Hepatocyte (in vitro differentiated cells): ENCODE results near the gene TMOD1. TPM values are rescaled to one million over a fixed set of nuclear protein-coding genes. Genes with fewer than 3 reads are reported as not detected.
A peak's percentile ranks its signal among the peaks of the same experiment; 100 is the strongest.

Source experiments
- DNase-seq: peaks from one replicate; pipeline ENCODE4 v3.0.0-alpha.2; 2016; ENCODE audit warnings: low spot score
- H2AFZ ChIP-seq: fragments of 200-600 bp; sonication (generic); 2 replicates; pipeline ENCODE4 v1.6.0; 2016; ENCODE audit warnings: antibody characterized with exemption, mild to moderate bottlenecking
- H3K27ac ChIP-seq: fragments of 200-600 bp; sonication (generic); 2 replicates; pipeline ENCODE4 v1.5.1; 2016; ENCODE audit warnings: mild to moderate bottlenecking
- H3K27me3 ChIP-seq: fragments of 200-600 bp; sonication (generic); 2 replicates; pipeline ENCODE4 v1.6.1; 2016
- H3K36me3 ChIP-seq: fragments of 200-600 bp; sonication (generic); replicated peaks from 2 replicates; pipeline ENCODE4 v1.5.1; 2016; ENCODE audit warnings: low read depth; ENCODE audit not compliant: insufficient read depth
- H3K4me1 ChIP-seq: fragments of 200-600 bp; sonication (generic); 2 replicates; pipeline ENCODE4 v1.5.1; 2016; ENCODE audit warnings: mild to moderate bottlenecking, moderate library complexity; ENCODE audit not compliant: insufficient read depth
- H3K4me2 ChIP-seq: fragments of 200-600 bp; sonication (generic); 2 replicates; pipeline ENCODE4 v1.6.0; 2016
- H3K4me3 ChIP-seq: fragments of 200-600 bp; sonication (generic); 2 replicates; pipeline ENCODE4 v1.5.1; 2016; ENCODE audit warnings: mild to moderate bottlenecking
- H3K79me2 ChIP-seq: fragments of 200-600 bp; sonication (generic); 2 replicates; pipeline ENCODE4 v1.6.0; 2017; ENCODE audit warnings: mild to moderate bottlenecking
- H3K9me2 ChIP-seq: fragments of 200-600 bp; sonication (generic); replicated peaks from 2 replicates; pipeline ENCODE4 v1.6.0; 2017; ENCODE audit warnings: mild to moderate bottlenecking; ENCODE audit not compliant: insufficient read depth
- H3K9me3 ChIP-seq: fragments of 200-600 bp; sonication (generic); 2 replicates; pipeline ENCODE4 v1.5.1; 2016; ENCODE audit warnings: low read depth, mild to moderate bottlenecking
- H4K20me1 ChIP-seq: fragments of 200-600 bp; sonication (generic); 2 replicates; pipeline ENCODE4 v1.6.0; 2016; ENCODE audit warnings: mild to moderate bottlenecking; ENCODE audit not compliant: insufficient read depth, poor library complexity, severe bottlenecking
- CTCF ChIP-seq: fragments of 200-600 bp; sonication (generic); IDR thresholded peaks from 2 replicates; pipeline ENCODE4 v1.5.1; 2016; ENCODE audit warnings: antibody characterized with exemption, mild to moderate bottlenecking; ENCODE audit not compliant: poor library complexity
- EZH2 ChIP-seq: fragments of 200-600 bp; sonication (generic); IDR thresholded peaks from 2 replicates; pipeline ENCODE4 v1.6.1; 2016; ENCODE audit warnings: antibody characterized with exemption, mild to moderate bottlenecking, borderline replicate concordance
- EZH2phosphoT487 ChIP-seq: fragments of 200-600 bp; sonication (generic); IDR thresholded peaks from one replicate; pipeline ENCODE4 v1.6.1; 2018; ENCODE audit warnings: antibody characterized with exemption, mild to moderate bottlenecking, low read depth, moderate library complexity; ENCODE audit not compliant: unreplicated experiment, severe bottlenecking
- WGBS: methylation state at CpG from one replicate; pipeline ENCODE4 v1.1.6; 2016; ENCODE audit warnings: low lambda C conversion rate; ENCODE audit errors: missing lambda C conversion rate; 5-methylcytosine and 5-hydroxymethylcytosine counted together
- polyA plus RNA-seq: library from polyadenylated mRNA; unstranded; fragments of >200 nt; fragmentation: Nextera tagmentation; extraction: Ambion mirVana; gene quantifications from 2 replicates; pipeline ENCODE4 v1.2.1, GENCODE V29; 2016
- total RNA-seq: library from RNA; depleted of rRNA; stranded (reverse); fragments of >200 nt; gene quantifications from 2 replicates; pipeline ENCODE4 v1.2.3, GENCODE V29; 2014

TMOD1 gene
- total and polyA plus RNA-seq, 2 experiments from 2014 or later: 0.47 to 3.5 TPM

DNA sequence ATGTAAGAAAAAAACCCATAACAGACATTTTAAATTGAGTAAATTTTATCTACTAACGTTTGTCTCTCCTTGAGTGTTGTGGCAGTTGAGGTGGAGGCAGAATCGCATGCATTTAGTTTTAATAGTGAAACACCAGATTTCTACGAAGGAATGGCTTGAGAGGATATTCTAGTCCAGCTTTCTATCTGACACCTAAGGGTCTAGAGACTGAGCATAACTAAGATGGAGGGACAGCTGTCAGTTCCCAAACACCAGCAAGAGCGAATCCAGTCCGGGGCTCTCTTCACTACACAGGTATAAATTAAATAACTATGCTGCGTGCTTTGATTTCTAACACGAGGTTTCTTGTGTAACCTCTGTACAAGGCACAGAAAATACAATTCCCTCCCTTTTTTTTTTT, 133.6 kb downstream of the TMOD1 start:
- peak overlapping the region; percentile 89 for H3K4me2 ChIP-seq
- no peak for DNase-seq
- H3K36me3 ChIP-seq: no peaks in the 10 kb centered on the region
- H3K4me1 ChIP-seq: peaks cover 22% of the 10 kb centered on the region
- H3K4me3 ChIP-seq: peak overlapping the region; percentile 66
- 82% methylated on average over 7 of the region's 7 CpGs for WGBS
- peaks cover 81% of the 10 kb centered on the region for H3K79me2 ChIP-seq
- H3K27me3 ChIP-seq: no peaks in the 10 kb centered on the region
- H3K9me2 ChIP-seq: no peaks in the 10 kb centered on the region
- TF ChIP-seq CTCF (no peak), EZH2phosphoT487 (no peak), EZH2 (no peak)
- H2AFZ ChIP-seq: no peak overlapping the region
- no peaks in the 10 kb centered on the region for H3K9me3 ChIP-seq
- peaks cover 30% of the 10 kb centered on the region for H4K20me1 ChIP-seq
- H3K27ac ChIP-seq: peak overlapping the region; percentile 98

- Histone ChIP-seq H2AFZ (no peak overlapping the region), H3K4me3 (no peak overlapping the region), H3K4me2 (no peak overlapping the region), H3K9me2 (no peaks in the 10 kb centered on the region), H3K27ac (no peak overlapping the region), H3K9me3 (no peaks in the 10 kb centered on the region), H3K79me2 (peaks cover 78% of the 10 kb centered on the region), H3K27me3 (no peaks in the 10 kb centered on the region), H3K36me3 (no peaks in the 10 kb centered on the region), H3K4me1 (peaks cover 16% of the 10 kb centered on the region), H4K20me1 (peaks cover 37% of the 10 kb centered on the region)
- DNase-seq: no peak
- WGBS: 75% methylated on average over 3 of the region's 3 CpGs
- no peak for TF ChIP-seq EZH2phosphoT487
- TF ChIP-seq CTCF: no peak
- TF ChIP-seq EZH2: no peak
Observed at GRCh38 chr9:97636903-97637302, 135.4 kb downstream of the TMOD1 start.

GRCh38 chr9:97638666-97639065, 137.2 kb downstream of the TMOD1 start:
- H3K4me1 ChIP-seq: peaks cover 13% of the 10 kb centered on the region
- H3K4me3 ChIP-seq: no peak overlapping the region
- no peak for DNase-seq
- TF ChIP-seq EZH2 (no peak), CTCF (no peak), EZH2phosphoT487 (no peak)
- H3K36me3 ChIP-seq: peaks cover 4% of the 10 kb centered on the region
- no peaks in the 10 kb centered on the region for H3K9me3 ChIP-seq
- WGBS: 80% methylated on average over 3 of the region's 3 CpGs
- no peak overlapping the region for H3K4me2 ChIP-seq
- peaks cover 37% of the 10 kb centered on the region for H4K20me1 ChIP-seq
- H3K79me2 ChIP-seq: peaks cover 87% of the 10 kb centered on the region
- no peak overlapping the region for H3K27ac ChIP-seq
- H3K9me2 ChIP-seq: no peaks in the 10 kb centered on the region
- no peak overlapping the region for H2AFZ ChIP-seq
- no peaks in the 10 kb centered on the region for H3K27me3 ChIP-seq

DNA sequence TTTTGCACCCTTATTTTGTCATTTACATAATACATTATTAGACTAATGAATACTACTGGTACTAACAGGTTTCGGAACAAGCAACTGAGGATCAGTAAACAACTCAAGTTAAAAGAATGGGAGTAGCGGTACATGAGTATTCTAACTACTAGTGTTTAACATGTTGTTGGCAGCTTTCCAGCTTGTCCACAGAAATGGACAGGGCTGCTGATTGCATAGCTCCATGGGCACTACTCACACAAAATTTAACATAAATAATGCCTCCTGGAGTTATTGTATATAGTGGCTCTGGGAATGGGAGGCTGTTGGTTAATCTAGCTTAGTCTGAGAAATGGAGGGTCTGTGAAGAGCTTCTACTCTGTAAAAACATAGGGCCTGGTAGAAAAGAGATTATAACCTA, 138.9 kb downstream of the TMOD1 start:
- 81% methylated on average over 2 of the region's 2 CpGs for WGBS
- H3K27ac ChIP-seq: no peak overlapping the region
- H3K9me2 ChIP-seq: no peaks in the 10 kb centered on the region
- no peaks in the 10 kb centered on the region for H3K27me3 ChIP-seq
- peaks cover 31% of the 10 kb centered on the region for H4K20me1 ChIP-seq
- DNase-seq: peak; percentile 25
- no peak overlapping the region for H2AFZ ChIP-seq
- peaks cover 4% of the 10 kb centered on the region for H3K36me3 ChIP-seq
- no peak overlapping the region for H3K4me3 ChIP-seq
- no peaks in the 10 kb centered on the region for H3K9me3 ChIP-seq
- no peak overlapping the region for H3K4me2 ChIP-seq
- H3K4me1 ChIP-seq: peaks cover 7% of the 10 kb centered on the region
- TF ChIP-seq EZH2phosphoT487 (no peak), EZH2 (no peak), CTCF (no peak)
- peaks cover 74% of the 10 kb centered on the region for H3K79me2 ChIP-seq
